ENCODE measurements around the gene POMC. TPM values are rescaled to one million over a fixed set of nuclear protein-coding genes. Genes with fewer than 3 reads are reported as not detected.
A peak's percentile ranks its signal among the peaks of the same experiment; 100 is the strongest.

POMC gene
- total and polyA plus RNA-seq, 2 of the 8 experiments (the other 6 are each of a cell fraction or from before 2014, with no cell fraction given), result 1.7 to 4.7 TPM

- no peaks in the 10 kb centered on the region for H4K20me1 ChIP-seq (replicated peaks in 1 of 2; ENCODE audit: control insufficient read depth in 1 of 2, insufficient read depth in 2 of 2, low read length in 2 of 2)
- H3K23me2 ChIP-seq (ENCODE audit: low read depth, low read length), result peaks cover 6% of the 10 kb centered on the region; the same call in 1 of the 2 replicates
- H2BK120ac ChIP-seq (replicated peaks; ENCODE audit: low read depth, low read length), result no peak overlapping the region
- ChIA-PET CTCF (ENCODE audit: partially characterized antibody) (interaction anchor here (0.6 to 10.0 kb wide), 31 partner anchors 10 to 302 kb away, joined by 3 to 176 read pairs (median 4); partner anchors contain the start of genes EFR3B and POMC), POLR2A (ENCODE audit: partially characterized antibody) (interaction anchor here (1.7 to 2.8 kb wide), 2 partner anchors 22 to 157 kb away, joined by 3 to 11 read pairs; no protein-coding TSS in a partner anchor)
- H4K91ac ChIP-seq (replicated peaks; ENCODE audit: insufficient read length, low read length), result no peak overlapping the region
- H3K23ac ChIP-seq (ENCODE audit: insufficient read length), result no peak overlapping the region
- WGBS, 2 experiments (ENCODE audit: extremely low coverage in 1 of 2, insufficient coverage in 1 of 2, insufficient read length in 1 of 2, insufficient replicate concordance in 2 of 2, low coverage in 1 of 2, low lambda C conversion rate in 2 of 2, missing lambda C conversion rate in 1 of 2), result 90% methylated on average over 11 of the region's 15 CpGs; no CpG with 5 or more reads in 1 of the 2 experiments
- H3K27me3 ChIP-seq (replicated peaks in 1 of 4; ENCODE audit: control insufficient read depth in 3 of 4, extremely low read depth in 1 of 4, insufficient read depth in 3 of 4, low read length in 3 of 4), result peaks cover 2 to 32% (median 21%) of the 10 kb centered on the region in 4 experiments
- H3K9ac ChIP-seq (replicated peaks in 1 of 4; ENCODE audit: extremely low read depth in 1 of 4, low read depth in 3 of 4, low read length in 3 of 4), result no peak overlapping the region
- no peak overlapping the region for H3K4me2 ChIP-seq (ENCODE audit: insufficient read depth in 1 of 2, low read depth in 2 of 2, low read length in 2 of 2)
- FAIRE-seq (no peak), DNase-seq (ENCODE audit: low read depth in 1 of 2, low spot score in 2 of 2) (no peak)
- H3K36me3 ChIP-seq (ENCODE audit: control insufficient read depth in 2 of 4, insufficient read depth in 4 of 4, low read length in 3 of 4), result no peaks in the 10 kb centered on the region
- H2AFZ ChIP-seq (ENCODE audit: low read length), result no peak overlapping the region
- H2BK5ac ChIP-seq (ENCODE audit: low read depth, low read length), result no peak overlapping the region
- H2BK15ac ChIP-seq (ENCODE audit: low read length), result 0 out of 2 replicates have a peak overlapping the region, but pooled peaks have one; percentile 29
- no peak overlapping the region for H3K18ac ChIP-seq (ENCODE audit: extremely low read depth, low read length)
- no peak overlapping the region for H3K4me3 ChIP-seq (ENCODE audit: extremely low read depth in 1 of 4, insufficient read depth in 2 of 4, low read depth in 3 of 4, low read length in 4 of 4)
- H2BK20ac ChIP-seq (ENCODE audit: low read length), result no peak overlapping the region
- no peak overlapping the region for H3K27ac ChIP-seq (ENCODE audit: low read depth, low read length)
- no peak overlapping the region for H3K4ac ChIP-seq (replicated peaks; ENCODE audit: insufficient read length, low read depth, low read length)
- H3K79me2 ChIP-seq (ENCODE audit: control insufficient read depth in 1 of 2, insufficient read depth in 2 of 2, low read length in 2 of 2), result no peaks in the 10 kb centered on the region
- H4K8ac ChIP-seq (ENCODE audit: extremely low read depth, insufficient read depth, low read length), result no peak overlapping the region
- no peak overlapping the region for H4K5ac ChIP-seq (ENCODE audit: insufficient read length, low read depth, low read length)
- H3K56ac ChIP-seq (replicated peaks; ENCODE audit: insufficient read length, low read depth, low read length), result no peak overlapping the region
- H3K79me1 ChIP-seq (ENCODE audit: low read depth, low read length), result no peaks in the 10 kb centered on the region
- H2AK5ac ChIP-seq (ENCODE audit: low read depth, low read length), result peak overlapping the region; percentile 20
- H3K9me3 ChIP-seq (ENCODE audit: insufficient read depth in 2 of 2, low read depth in 1 of 2, low read length in 1 of 2), result no peaks in the 10 kb centered on the region
- H3K14ac ChIP-seq (ENCODE audit: insufficient read length), result no peak overlapping the region
- peaks cover 0 to 12% (median 7%) of the 10 kb centered on the region in 4 experiments; a peak in 6 of 7 replicates for H3K4me1 ChIP-seq (replicated peaks in 1 of 4; ENCODE audit: control insufficient read depth in 3 of 4, insufficient read depth in 4 of 4, low read length in 3 of 4)
- TF ChIP-seq ZNF274 (IDR thresholded peaks at IDR 0.05; ENCODE audit: borderline replicate concordance, extremely low read depth, low read length) (no peak), CTCF (IDR thresholded peaks at IDR 0.05; ENCODE audit: control extremely low read depth in 1 of 3, insufficient read depth in 1 of 3, low read depth in 1 of 3, low read length in 3 of 3) (peak in 2 of 3 experiments; percentile 1 to 9; a peak in 1 of 4 replicates), RAD21 (IDR thresholded peaks at IDR 0.05 in 1 of 2, conservative IDR thresholded peaks at IDR 0.05 in 1 of 2; ENCODE audit: low read depth in 2 of 2, low read length in 2 of 2) (peak in 1 of 2 experiments; percentile 16; a peak in 1 of 4 replicates)
- H2BK12ac ChIP-seq (ENCODE audit: low read depth, low read length), result 0 out of 2 replicates have a peak overlapping the region, but pooled peaks have one; percentile 50
Observed at GRCh38 chr2:25129901-25130520, 38.4 kb downstream of the POMC start.
